ENCODE results near the gene PTPRN2. TPM values are rescaled to one million over a fixed set of nuclear protein-coding genes. Genes with fewer than 3 reads are reported as not detected.

The PTPRN2 gene
- total and polyA plus RNA-seq, 2 of the 8 experiments (the other 6 are each of a cell fraction or from before 2014, with no cell fraction given), result 2.6 to 4.5 TPM

- TF ChIP-seq EZH2 (IDR thresholded peaks at IDR 0.05; ENCODE audit: low read depth, low read length, severe bottlenecking), result no peak
- TF ChIP-seq BACH1 (IDR thresholded peaks at IDR 0.05; ENCODE audit: low read length), result no peak
- TF ChIP-seq TAF7 (optimal IDR thresholded peaks at IDR 0.05; ENCODE audit: borderline replicate concordance, low read depth, low read length), result no peak
- TF ChIP-seq CBX5 (IDR thresholded peaks at IDR 0.05; ENCODE audit: low read depth, low read length), result no peak
- no peak for TF ChIP-seq TEAD4 (IDR thresholded peaks at IDR 0.05; ENCODE audit: low read depth, low read length)
- TF ChIP-seq MAFK (IDR thresholded peaks at IDR 0.05; ENCODE audit: low read depth, low read length), result no peak
- no peak for TF ChIP-seq ATF3 (IDR thresholded peaks at IDR 0.05; ENCODE audit: insufficient read depth, low read depth, low read length)
- TF ChIP-seq RFX5 (IDR thresholded peaks at IDR 0.05; ENCODE audit: borderline replicate concordance, low read depth, low read length), result no peak
- no peak for TF ChIP-seq SIX5 (IDR thresholded peaks at IDR 0.05; ENCODE audit: low read depth, low read length)
Measured at GRCh38 chr7:158350166-158350900, 237.3 kb downstream of the PTPRN2 start (continued).

Measured in H1 (cell line).